HG03442 (cell line): Measurements from ENCODE around the gene SNRPD3.
A peak's percentile ranks its signal among the peaks of the same experiment; 100 is the strongest.

Experiments
- ATAC-seq: cut with Tn5 transposase; IDR thresholded peaks from one replicate; pipeline ENCODE4 v1.9.1; 2021; ENCODE audit warnings: mild to moderate bottlenecking, moderate library complexity; ENCODE audit not compliant: unreplicated experiment

The SNRPD3 gene

GRCh38 chr22:24555165-24556039 is at the start of gene SNRPD3:
Gene SNRPD3 (plus strand): TSS chr22:24555999. CDS start chr22:24557675, 1,676 bp downstream.
- ATAC-seq, result peak; percentile 71

GRCh38 chr22:24506802-24507438 is 48.9 kb upstream of the SNRPD3 start:
- ATAC-seq, result no peak

GRCh38 chr22:24507716-24508115 is 48.1 kb upstream of the SNRPD3 start:
- no peak for ATAC-seq

GRCh38 chr22:24510637-24511625 is 44.9 kb upstream of the SNRPD3 start:
- no peak for ATAC-seq

- ATAC-seq, result no peak
Observed at GRCh38 chr22:24512043-24512442, 43.8 kb upstream of the SNRPD3 start.

- no peak for ATAC-seq
Observed at GRCh38 chr22:24513378-24514240, 42.2 kb upstream of the SNRPD3 start.

GRCh38 chr22:24514241-24515026 is 41.4 kb upstream of the SNRPD3 start:
- no peak for ATAC-seq

- no peak for ATAC-seq
Observed at GRCh38 chr22:24515027-24515338, 40.8 kb upstream of the SNRPD3 start.

- no peak for ATAC-seq
Observed at GRCh38 chr22:24516301-24516737, 39.5 kb upstream of the SNRPD3 start.

- ATAC-seq, result no peak
Observed at GRCh38 chr22:24517446-24517845, 38.4 kb upstream of the SNRPD3 start.

- no peak for ATAC-seq
Observed at GRCh38 chr22:24518228-24518627, 37.6 kb upstream of the SNRPD3 start.

GRCh38 chr22:24518771-24519485 is 36.9 kb upstream of the SNRPD3 start:
- no peak for ATAC-seq

- ATAC-seq, result no peak
Observed at GRCh38 chr22:24519496-24519895, 36.3 kb upstream of the SNRPD3 start.

GRCh38 chr22:24521791-24522245 is 34.0 kb upstream of the SNRPD3 start:
- ATAC-seq, result no peak

- ATAC-seq, result no peak
Observed at GRCh38 chr22:24523873-24524272, 31.9 kb upstream of the SNRPD3 start.

- ATAC-seq, result peak; percentile 61
Observed at GRCh38 chr22:24525416-24526037, 30.3 kb upstream of the SNRPD3 start.

GRCh38 chr22:24526191-24526590 is 29.6 kb upstream of the SNRPD3 start:
- ATAC-seq, result no peak

GRCh38 chr22:24529898-24530297 is 25.9 kb upstream of the SNRPD3 start:
- ATAC-seq, result no peak
